RWPE2 (cell line): ENCODE results near the gene MYH15.

Experiments
- ATAC-seq: fragments of 200-7000 bp; cut with Tn5 transposase; 3 replicates; pipeline ENCODE4 v1.9.1; 2021; ENCODE audit warnings: low read depth
- DNase-seq: peaks from one replicate; pipeline ENCODE4 v3.0.0-alpha.2; 2020; ENCODE audit warnings: low spot score
- H3K27ac ChIP-seq: fragments of 450-650 bp; 2 replicates; pipeline ENCODE4 v1.5.1; 2017; ENCODE audit warnings: mild to moderate bottlenecking; ENCODE audit not compliant: poor library complexity, severe bottlenecking
- H3K27me3 ChIP-seq: fragments of 250-450 bp; sonication (Bioruptor Pico); 2 replicates; pipeline ENCODE4 v1.5.1; 2021; ENCODE audit warnings: mild to moderate bottlenecking, moderate library complexity; ENCODE audit not compliant: insufficient read depth, poor library complexity, severe bottlenecking
- H3K36me3 ChIP-seq: fragments of 250-450 bp; sonication (Bioruptor Pico); 2 replicates; pipeline ENCODE4 v1.5.1; 2020; ENCODE audit warnings: low read depth, mild to moderate bottlenecking, moderate library complexity
- H3K4me1 ChIP-seq: fragments of 250-450 bp; sonication (Bioruptor Pico); 2 replicates; pipeline ENCODE4 v1.5.1; 2021; ENCODE audit warnings: mild to moderate bottlenecking, moderate library complexity; ENCODE audit not compliant: insufficient read depth, poor library complexity, severe bottlenecking
- H3K4me3 ChIP-seq: fragments of 250-450 bp; sonication (Bioruptor Pico); 2 replicates; pipeline ENCODE4 v1.5.1; 2021; ENCODE audit warnings: mild to moderate bottlenecking, moderate library complexity; ENCODE audit not compliant: severe bottlenecking
- H3K9me3 ChIP-seq: fragments of 250-450 bp; sonication (Bioruptor Pico); 2 replicates; pipeline ENCODE4 v1.5.1; 2021; ENCODE audit warnings: mild to moderate bottlenecking, moderate library complexity; ENCODE audit not compliant: severe bottlenecking
- CTCF ChIP-seq: fragments of 450-650 bp; IDR thresholded peaks from one replicate; pipeline ENCODE4 v1.5.1; 2017; ENCODE audit warnings: mild to moderate bottlenecking, moderate library complexity; ENCODE audit not compliant: poor library complexity, severe bottlenecking

The MYH15 gene

GRCh38 chr3:108538083-108538482 is 27.7 kb upstream of the MYH15 start:
- H3K4me3 ChIP-seq: no peak overlapping the region
- H3K27me3 ChIP-seq: peaks cover 3% of the 10 kb centered on the region
- no peak for TF ChIP-seq CTCF
- no peaks in the 10 kb centered on the region for H3K4me1 ChIP-seq
- H3K27ac ChIP-seq: no peak overlapping the region
- H3K36me3 ChIP-seq: peaks cover 2% of the 10 kb centered on the region
- no peak for DNase-seq
- no peak for ATAC-seq
- no peaks in the 10 kb centered on the region for H3K9me3 ChIP-seq

GRCh38 chr3:108528459-108529252 is 18.3 kb upstream of the MYH15 start:
- no peaks in the 10 kb centered on the region for H3K9me3 ChIP-seq
- no peaks in the 10 kb centered on the region for H3K4me1 ChIP-seq
- no peaks in the 10 kb centered on the region for H3K36me3 ChIP-seq
- DNase-seq (no peak), ATAC-seq (no peak)
- TF ChIP-seq CTCF: no peak
- H3K4me3 ChIP-seq: no peak overlapping the region
- H3K27me3 ChIP-seq: no peaks in the 10 kb centered on the region
- H3K27ac ChIP-seq: no peak overlapping the region

- Histone ChIP-seq H3K4me3 (no peak overlapping the region), H3K27ac (no peak overlapping the region), H3K9me3 (no peaks in the 10 kb centered on the region), H3K4me1 (no peaks in the 10 kb centered on the region), H3K27me3 (no peaks in the 10 kb centered on the region), H3K36me3 (no peaks in the 10 kb centered on the region)
- ATAC-seq (no peak), DNase-seq (no peak)
- no peak for TF ChIP-seq CTCF
These were observed 17.4 kb upstream of the MYH15 start for GRCh38 chr3:108527817-108528216.

GRCh38 chr3:108527109-108527508 is 16.7 kb upstream of the MYH15 start:
- no peaks in the 10 kb centered on the region for H3K36me3 ChIP-seq
- no peaks in the 10 kb centered on the region for H3K27me3 ChIP-seq
- H3K27ac ChIP-seq: no peak overlapping the region
- TF ChIP-seq CTCF: no peak
- H3K9me3 ChIP-seq: no peaks in the 10 kb centered on the region
- no peak for ATAC-seq
- H3K4me3 ChIP-seq: no peak overlapping the region
- no peak for DNase-seq
- no peaks in the 10 kb centered on the region for H3K4me1 ChIP-seq

- Histone ChIP-seq H3K36me3 (no peaks in the 10 kb centered on the region), H3K4me1 (no peaks in the 10 kb centered on the region), H3K27me3 (no peaks in the 10 kb centered on the region), H3K27ac (no peak overlapping the region), H3K4me3 (no peak overlapping the region), H3K9me3 (no peaks in the 10 kb centered on the region)
- TF ChIP-seq CTCF: no peak
- no peak for ATAC-seq
- no peak for DNase-seq
These were observed 15.6 kb upstream of the MYH15 start for GRCh38 chr3:108525971-108526370.
